Mononuclear cell (primary cell): Measurements from ENCODE around the gene LETM1. TPM values are rescaled to one million over a fixed set of nuclear protein-coding genes. Genes with fewer than 3 reads are reported as not detected.

Experiments
- H3K27me3 ChIP-seq: 2 replicates; pipeline ENCODE4 v1.6.0; 2011; ENCODE audit warnings: low read length, control low read depth; ENCODE audit not compliant: insufficient read depth
- H3K4me1 ChIP-seq: 2 replicates; pipeline ENCODE4 v1.5.1; 2011; ENCODE audit warnings: mild to moderate bottlenecking, low read length, control low read depth; ENCODE audit not compliant: insufficient read depth
- H3K4me3 ChIP-seq: 2 replicates; pipeline ENCODE4 v1.5.1; 2011; ENCODE audit warnings: mild to moderate bottlenecking, low read length, moderate library complexity
- H3K9me3 ChIP-seq: 2 replicates; pipeline ENCODE4 v1.5.1; 2011; ENCODE audit warnings: low read depth, mild to moderate bottlenecking, control low read depth, low read length
- total RNA-seq: library from RNA; depleted of rRNA; stranded (reverse); fragments of >200 nt; gene quantifications from one replicate; pipeline ENCODE4 v1.2.3, GENCODE V29; 2012

LETM1 gene
- total RNA-seq, 1 donor = 16.0 TPM

DNA sequence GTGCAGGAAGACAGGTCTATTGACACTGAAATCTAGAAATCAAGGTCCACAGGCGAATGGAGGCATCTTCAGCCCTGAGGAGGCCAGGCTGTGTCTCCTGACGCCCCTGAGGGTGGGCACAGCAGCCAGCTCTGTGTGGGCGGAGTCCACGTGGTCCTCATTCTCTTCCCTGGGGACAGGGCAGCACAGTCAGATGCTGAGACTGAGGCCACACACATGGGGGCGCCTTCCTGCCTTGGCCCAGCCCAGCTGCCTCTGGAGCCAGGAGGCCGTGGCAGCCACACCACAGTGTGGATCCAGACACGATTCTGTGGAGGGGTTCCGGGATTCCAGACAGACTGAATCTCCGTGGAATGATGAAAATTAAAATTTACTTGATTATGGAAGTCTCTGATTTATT lies 42.0 kb downstream of the LETM1 start:
- Histone ChIP-seq H3K27me3 (no peaks in the 10 kb centered on the region), H3K9me3 (no peaks in the 10 kb centered on the region), H3K4me3 (no peak overlapping the region), H3K4me1 (no peaks in the 10 kb centered on the region)

DNA sequence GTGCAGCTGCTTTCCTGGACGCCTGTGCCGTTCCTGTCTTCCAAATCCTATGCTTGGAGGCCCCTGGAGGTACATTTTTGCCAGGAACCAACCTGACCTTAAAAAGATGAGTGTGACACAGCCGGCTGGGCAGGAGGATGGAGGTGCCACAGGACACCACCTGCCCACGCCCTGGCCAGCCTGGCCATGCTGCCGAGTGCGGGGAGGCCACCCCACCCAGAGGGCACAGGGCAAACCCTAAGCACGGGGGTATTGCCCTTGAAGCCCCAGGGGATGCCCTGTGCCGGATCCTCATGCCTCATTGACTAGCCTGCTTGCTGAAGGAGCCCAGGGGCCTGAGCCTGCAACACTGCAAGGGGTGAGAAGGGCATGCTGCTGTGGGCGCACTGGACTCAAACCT lies 42.7 kb downstream of the LETM1 start:
- no peaks in the 10 kb centered on the region for H3K9me3 ChIP-seq
- no peaks in the 10 kb centered on the region for H3K27me3 ChIP-seq
- no peak overlapping the region for H3K4me3 ChIP-seq
- H3K4me1 ChIP-seq = no peaks in the 10 kb centered on the region

DNA sequence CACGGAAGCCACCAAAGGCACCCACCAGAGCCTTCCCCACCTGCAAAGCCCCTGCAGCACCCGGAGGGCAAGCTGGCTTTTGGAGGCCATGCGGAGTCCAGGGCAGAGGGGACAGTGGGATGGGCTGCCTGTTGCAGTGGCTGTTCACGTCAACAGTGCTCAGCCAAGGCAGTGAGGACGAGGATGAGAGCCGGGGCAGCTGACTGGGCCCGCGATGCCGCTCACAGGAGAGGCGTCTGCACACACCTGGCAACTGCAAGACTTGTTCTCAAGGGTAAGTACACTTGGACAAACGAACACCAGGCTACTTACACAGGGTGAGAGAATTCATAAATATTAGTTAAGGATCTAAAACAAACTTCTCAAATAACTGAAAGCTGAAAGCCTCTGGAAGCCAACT lies 43.2 kb downstream of the LETM1 start:
- H3K9me3 ChIP-seq = no peaks in the 10 kb centered on the region
- H3K27me3 ChIP-seq = no peaks in the 10 kb centered on the region
- no peak overlapping the region for H3K4me3 ChIP-seq
- no peaks in the 10 kb centered on the region for H3K4me1 ChIP-seq

DNA sequence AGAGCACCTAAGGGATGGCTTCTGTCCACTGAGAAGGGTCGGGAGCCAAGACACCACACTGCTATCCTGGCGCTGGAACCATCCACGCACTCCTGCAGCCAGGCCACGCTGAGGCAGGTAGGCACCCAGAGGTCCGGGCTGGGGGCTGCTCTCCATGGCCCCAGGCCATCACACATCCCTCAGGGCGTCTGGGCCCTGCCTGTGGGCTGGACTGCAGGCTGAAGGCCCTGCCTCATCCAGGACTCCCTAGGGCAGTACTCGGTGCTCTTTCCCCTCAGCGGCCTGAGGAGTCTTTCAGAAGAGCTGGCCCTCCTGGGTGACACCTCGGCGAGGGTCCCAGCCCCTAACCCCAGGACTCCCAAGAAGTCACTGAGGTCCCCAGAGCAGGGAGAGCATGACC lies 45.2 kb downstream of the LETM1 start:
- Histone ChIP-seq H3K4me1 (no peaks in the 10 kb centered on the region), H3K4me3 (no peak overlapping the region), H3K9me3 (no peaks in the 10 kb centered on the region), H3K27me3 (no peaks in the 10 kb centered on the region)

DNA sequence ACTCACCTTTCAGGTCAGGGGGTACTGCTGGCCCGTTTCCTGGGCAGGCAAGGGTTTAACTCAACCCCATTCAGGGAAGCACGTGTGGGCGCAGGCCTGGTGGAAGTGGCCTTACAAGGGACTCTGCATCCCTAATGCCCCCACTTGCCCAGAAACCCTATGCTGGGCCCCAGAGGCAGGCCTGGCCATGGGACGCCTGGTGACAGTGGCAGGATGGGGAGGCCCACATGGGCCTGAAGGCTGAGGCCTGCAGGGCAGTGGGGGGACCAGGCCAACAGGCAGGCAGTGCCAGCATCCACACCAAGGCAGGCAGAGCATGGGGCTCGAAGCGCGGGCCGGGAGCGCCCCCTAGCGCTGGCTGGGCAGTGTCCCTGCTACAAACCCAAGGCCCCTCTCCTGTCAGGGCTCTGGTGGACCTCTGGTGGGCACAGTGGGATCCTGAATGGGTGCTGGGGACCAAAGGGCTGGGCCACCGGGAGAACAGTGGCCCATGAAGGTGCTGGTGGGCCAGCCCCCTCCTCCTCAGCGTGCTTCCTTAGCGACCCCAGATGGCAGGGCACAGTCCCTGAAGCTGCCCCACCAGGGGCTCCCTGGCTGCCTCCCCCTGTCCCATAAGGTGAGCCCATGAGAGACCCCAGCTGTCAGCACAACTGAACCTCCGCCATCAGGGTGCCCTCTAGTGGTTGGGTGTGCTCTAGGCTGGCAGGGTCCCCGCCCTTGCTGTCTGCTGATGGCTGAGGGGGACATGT lies 46.0 kb downstream of the LETM1 start:
- Histone ChIP-seq H3K9me3 (no peaks in the 10 kb centered on the region), H3K4me1 (no peaks in the 10 kb centered on the region), H3K4me3 (no peak overlapping the region), H3K27me3 (no peaks in the 10 kb centered on the region)

- Histone ChIP-seq H3K4me1 (no peaks in the 10 kb centered on the region), H3K9me3 (no peaks in the 10 kb centered on the region), H3K27me3 (no peaks in the 10 kb centered on the region), H3K4me3 (no peak overlapping the region)
These were observed 46.9 kb downstream of the LETM1 start for GRCh38 chr4:1808851-1809753.

GRCh38 chr4:1808396-1808795 lies 47.6 kb downstream of the LETM1 start:
- Histone ChIP-seq H3K27me3 (no peaks in the 10 kb centered on the region), H3K4me3 (no peak overlapping the region), H3K9me3 (no peaks in the 10 kb centered on the region), H3K4me1 (no peaks in the 10 kb centered on the region)

DNA sequence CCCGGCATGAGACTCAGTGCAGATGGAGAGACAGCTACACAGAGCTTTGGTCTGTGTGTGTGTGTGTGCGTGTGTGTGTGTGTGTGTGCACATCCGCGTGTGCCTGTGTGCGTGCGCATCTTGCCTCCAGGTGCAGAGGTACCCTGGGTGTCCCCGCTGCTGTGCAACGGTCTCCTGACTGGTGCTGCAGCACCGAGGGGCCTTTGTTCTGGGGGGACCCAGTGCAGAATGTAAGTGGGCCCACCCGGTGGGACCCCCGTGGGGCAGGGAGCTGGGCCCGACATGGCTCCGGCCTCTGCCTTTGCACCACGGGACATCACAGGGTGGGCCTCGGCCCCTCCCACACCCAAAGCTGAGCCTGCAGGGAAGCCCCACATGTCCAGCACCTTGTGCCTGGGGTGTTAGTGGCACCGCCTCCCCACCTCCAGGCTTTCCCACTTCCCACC lies 48.6 kb downstream of the LETM1 start:
- H3K9me3 ChIP-seq = no peaks in the 10 kb centered on the region
- H3K4me3 ChIP-seq = no peak overlapping the region
- H3K4me1 ChIP-seq = no peaks in the 10 kb centered on the region
- H3K27me3 ChIP-seq = no peaks in the 10 kb centered on the region

DNA sequence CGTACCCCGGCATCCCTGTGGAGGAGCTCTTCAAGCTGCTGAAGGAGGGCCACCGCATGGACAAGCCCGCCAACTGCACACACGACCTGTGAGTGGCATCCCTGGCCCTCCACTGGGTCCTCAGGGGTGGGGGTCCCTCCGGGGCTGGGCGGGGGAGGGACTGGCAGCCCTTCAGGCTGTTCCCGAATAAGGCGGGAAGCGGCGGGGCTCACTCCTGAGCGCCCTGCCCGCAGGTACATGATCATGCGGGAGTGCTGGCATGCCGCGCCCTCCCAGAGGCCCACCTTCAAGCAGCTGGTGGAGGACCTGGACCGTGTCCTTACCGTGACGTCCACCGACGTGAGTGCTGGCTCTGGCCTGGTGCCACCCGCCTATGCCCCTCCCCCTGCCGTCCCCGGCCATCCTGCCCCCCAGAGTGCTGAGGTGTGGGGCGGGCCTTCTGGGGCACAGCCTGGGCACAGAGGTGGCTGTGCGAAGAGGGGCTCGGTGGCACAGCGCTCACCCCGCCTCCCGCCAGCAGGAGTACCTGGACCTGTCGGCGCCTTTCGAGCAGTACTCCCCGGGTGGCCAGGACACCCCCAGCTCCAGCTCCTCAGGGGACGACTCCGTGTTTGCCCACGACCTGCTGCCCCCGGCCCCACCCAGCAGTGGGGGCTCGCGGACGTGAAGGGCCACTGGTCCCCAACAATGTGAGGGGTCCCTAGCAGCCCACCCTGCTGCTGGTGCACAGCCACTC lies 49.2 kb downstream of the LETM1 start:
- Histone ChIP-seq H3K4me1 (no peaks in the 10 kb centered on the region), H3K4me3 (no peak overlapping the region), H3K27me3 (no peaks in the 10 kb centered on the region), H3K9me3 (no peaks in the 10 kb centered on the region)

DNA sequence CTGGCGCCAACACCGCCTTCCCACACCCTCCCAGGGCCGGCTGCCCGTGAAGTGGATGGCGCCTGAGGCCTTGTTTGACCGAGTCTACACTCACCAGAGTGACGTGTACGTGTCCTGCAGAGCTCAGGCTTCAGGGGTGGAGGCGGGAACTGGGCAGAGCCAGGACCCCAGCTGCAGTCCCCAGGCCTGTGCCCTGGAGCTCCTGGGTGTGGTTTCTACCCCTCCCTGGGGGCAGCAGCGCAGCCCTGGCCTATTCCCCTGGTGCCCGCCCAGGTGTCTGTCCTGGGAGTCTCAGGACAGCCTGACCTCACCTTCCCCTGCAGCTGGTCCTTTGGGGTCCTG lies 49.8 kb downstream of the LETM1 start:
- H3K4me3 ChIP-seq = no peak overlapping the region
- H3K4me1 ChIP-seq = no peaks in the 10 kb centered on the region
- no peaks in the 10 kb centered on the region for H3K9me3 ChIP-seq
- H3K27me3 ChIP-seq = no peaks in the 10 kb centered on the region

DNA sequence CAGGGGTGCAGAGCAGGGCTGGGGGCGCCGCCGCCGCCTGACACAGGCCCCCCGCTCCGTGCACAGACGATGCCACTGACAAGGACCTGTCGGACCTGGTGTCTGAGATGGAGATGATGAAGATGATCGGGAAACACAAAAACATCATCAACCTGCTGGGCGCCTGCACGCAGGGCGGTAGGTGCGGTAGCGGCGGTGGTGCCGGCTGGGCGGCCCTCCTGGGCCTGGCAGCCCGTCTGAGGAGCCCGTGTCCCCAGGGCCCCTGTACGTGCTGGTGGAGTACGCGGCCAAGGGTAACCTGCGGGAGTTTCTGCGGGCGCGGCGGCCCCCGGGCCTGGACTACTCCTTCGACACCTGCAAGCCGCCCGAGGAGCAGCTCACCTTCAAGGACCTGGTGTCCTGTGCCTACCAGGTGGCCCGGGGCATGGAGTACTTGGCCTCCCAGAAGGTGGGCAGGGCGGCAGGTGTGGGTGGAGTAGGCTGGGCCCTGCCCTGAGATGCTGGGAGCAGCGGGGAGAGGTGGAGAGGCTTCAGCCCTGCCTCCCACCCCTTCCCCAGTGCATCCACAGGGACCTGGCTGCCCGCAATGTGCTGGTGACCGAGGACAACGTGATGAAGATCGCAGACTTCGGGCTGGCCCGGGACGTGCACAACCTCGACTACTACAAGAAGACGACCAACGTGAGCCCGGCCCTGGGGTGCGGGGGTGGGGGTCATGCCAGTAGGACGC lies 50.3 kb downstream of the LETM1 start:
- Histone ChIP-seq H3K4me1 (no peaks in the 10 kb centered on the region), H3K27me3 (no peaks in the 10 kb centered on the region), H3K4me3 (no peak overlapping the region), H3K9me3 (no peaks in the 10 kb centered on the region)

DNA sequence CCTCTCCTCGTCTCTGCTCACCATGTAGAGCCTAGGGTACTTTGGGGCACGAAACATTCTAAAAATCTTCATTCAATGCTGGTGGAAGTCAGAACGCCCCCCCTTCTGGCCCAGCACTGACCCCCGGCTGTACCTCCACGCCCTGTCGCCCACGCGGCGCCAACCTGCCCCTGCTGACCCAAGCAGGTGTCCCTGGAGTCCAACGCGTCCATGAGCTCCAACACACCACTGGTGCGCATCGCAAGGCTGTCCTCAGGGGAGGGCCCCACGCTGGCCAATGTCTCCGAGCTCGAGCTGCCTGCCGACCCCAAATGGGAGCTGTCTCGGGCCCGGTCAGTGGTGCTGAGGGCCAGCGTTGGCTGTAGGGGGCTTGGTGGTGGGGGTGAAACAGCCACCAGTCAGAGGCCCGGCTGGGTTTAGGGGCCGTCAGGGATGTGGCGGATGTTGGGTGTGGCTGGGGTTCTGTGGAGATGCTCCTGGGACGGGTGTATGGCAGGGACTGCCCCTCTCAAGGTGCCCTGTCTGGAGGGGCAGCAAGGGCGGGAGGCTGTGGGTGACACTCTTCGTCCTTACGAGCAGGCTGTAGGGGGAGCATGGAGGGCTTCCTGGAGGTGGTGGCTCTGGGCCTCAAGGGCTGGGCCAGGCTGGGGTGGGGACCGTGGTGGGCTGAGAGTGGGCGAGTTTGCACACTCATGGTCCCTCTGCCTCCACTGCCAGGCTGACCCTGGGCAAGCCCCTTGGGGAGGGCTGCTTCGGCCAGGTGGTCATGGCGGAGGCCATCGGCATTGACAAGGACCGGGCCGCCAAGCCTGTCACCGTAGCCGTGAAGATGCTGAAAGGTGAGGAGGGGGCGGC lies 51.1 kb downstream of the LETM1 start:
- no peaks in the 10 kb centered on the region for H3K4me1 ChIP-seq
- no peaks in the 10 kb centered on the region for H3K27me3 ChIP-seq
- no peaks in the 10 kb centered on the region for H3K9me3 ChIP-seq
- no peak overlapping the region for H3K4me3 ChIP-seq

DNA sequence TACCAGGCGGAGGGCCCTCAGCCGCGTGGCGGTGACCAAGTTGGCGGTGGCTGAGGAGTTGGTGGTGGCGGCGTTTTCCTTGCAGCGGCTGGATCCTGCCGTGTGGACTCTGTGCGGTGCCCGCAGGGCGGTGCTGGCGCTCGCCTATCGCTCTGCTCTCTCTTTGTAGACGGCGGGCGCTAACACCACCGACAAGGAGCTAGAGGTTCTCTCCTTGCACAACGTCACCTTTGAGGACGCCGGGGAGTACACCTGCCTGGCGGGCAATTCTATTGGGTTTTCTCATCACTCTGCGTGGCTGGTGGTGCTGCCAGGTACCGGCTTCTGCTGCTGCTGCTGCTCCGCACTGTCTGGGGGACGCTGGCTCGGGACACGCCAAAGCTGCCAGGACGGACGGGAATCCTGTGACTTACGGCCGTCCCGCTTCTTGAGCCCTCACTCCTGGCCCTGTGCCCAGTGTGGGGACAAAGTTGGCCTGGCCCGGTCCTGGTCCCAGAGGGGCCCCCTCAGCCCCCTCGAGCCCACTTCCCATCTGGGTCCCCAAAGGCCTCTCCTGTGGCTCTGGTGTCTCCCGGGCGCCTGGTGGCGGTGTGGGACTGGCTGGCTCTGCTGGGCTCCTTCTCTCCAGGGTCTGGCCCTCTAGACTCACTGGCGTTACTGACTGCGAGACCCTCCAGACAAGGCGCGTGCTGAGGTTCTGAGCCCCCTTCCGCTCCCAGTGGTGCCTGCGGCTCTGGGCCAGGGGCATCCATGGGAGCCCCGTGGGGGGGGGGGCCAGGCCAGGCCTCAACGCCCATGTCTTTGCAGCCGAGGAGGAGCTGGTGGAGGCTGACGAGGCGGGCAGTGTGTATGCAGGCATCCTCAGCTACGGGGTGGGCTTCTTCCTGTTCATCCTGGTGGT lies 52.2 kb downstream of the LETM1 start:
- Histone ChIP-seq H3K4me1 (no peaks in the 10 kb centered on the region), H3K9me3 (no peaks in the 10 kb centered on the region), H3K4me3 (no peak overlapping the region), H3K27me3 (no peaks in the 10 kb centered on the region)
